Measurements from ENCODE around the gene DSCAM. TPM values are rescaled to one million over a fixed set of nuclear protein-coding genes. Genes with fewer than 3 reads are reported as not detected.

Gene DSCAM
- total and polyA plus RNA-seq, 10 of the 15 experiments (the other 5 are each of a cell fraction or from before 2014, with no cell fraction given), result not detected

GRCh38 chr21:40053007-40053406, 794.0 kb downstream of the DSCAM start:
- Histone ChIP-seq H3K4me1 (ENCODE audit: control insufficient read depth, insufficient read depth, low read length) (no peaks in the 10 kb centered on the region), H3K4me2 (ENCODE audit: control insufficient read depth, insufficient read depth) (no peak overlapping the region), H3K79me2 (ENCODE audit: control insufficient read depth, insufficient read depth, low read length) (no peaks in the 10 kb centered on the region), H3K9ac (ENCODE audit: control insufficient read depth, insufficient read depth, low read length) (no peak overlapping the region), H3K27ac (ENCODE audit: control insufficient read depth, insufficient read depth) (no peak overlapping the region), H2AFZ (ENCODE audit: control insufficient read depth, low read depth, low read length) (no peak overlapping the region), H3K36me3 (ENCODE audit: control insufficient read depth in 2 of 2, insufficient read depth in 2 of 2, low read length in 1 of 2) (no peaks in the 10 kb centered on the region), H4K20me1 (ENCODE audit: control insufficient read depth, insufficient read depth) (no peaks in the 10 kb centered on the region), H3K9me3 (replicated peaks; ENCODE audit: control insufficient read depth, insufficient read depth, low read length) (no peaks in the 10 kb centered on the region; the same call in 2 of the 3 replicates), H3K4me3 (no peak overlapping the region), H3K27me3 (replicated peaks in 1 of 2; ENCODE audit: control insufficient read depth in 2 of 2, insufficient read depth in 2 of 2, low read length in 1 of 2) (no peaks in the 10 kb centered on the region)
- POLR2A ChIA-PET, result no interaction called here
- WGBS (ENCODE audit: insufficient coverage, insufficient replicate concordance, low lambda C conversion rate, missing lambda C conversion rate), result 26% methylated on average over 11 of the region's 11 CpGs
- BruUV-seq (replicated peaks), result no TSS peak
- intact Hi-C loops (cut with micrococcal nuclease; ENCODE audit: unreplicated experiment), result no loop called here
- SMC1A ChIA-PET (ENCODE audit: uncharacterized antibody, unreplicated experiment), result no interaction called here
- DNase-seq (ENCODE audit: low read depth, low spot score), result no peak
- in situ Hi-C loops (cut with MboI), result no loop called here
- CTCF ChIA-PET, result no interaction called here
- ATAC-seq, result no peak
- no peak for FAIRE-seq
- RAD21 ChIA-PET (ENCODE audit: unreplicated experiment), result no interaction called here
- TF ChIP-seq E4F1 (IDR thresholded peaks at IDR 0.05; ENCODE audit: borderline replicate concordance, partially characterized antibody) (no peak), BACH1 (IDR thresholded peaks at IDR 0.05; ENCODE audit: borderline replicate concordance) (no peak), NFIC (IDR thresholded peaks at IDR 0.05; ENCODE audit: low read depth, low read length) (no peak), IKZF2 (IDR thresholded peaks at IDR 0.05) (no peak), ZZZ3 (IDR thresholded peaks at IDR 0.05; ENCODE audit: control insufficient read depth, insufficient read length, low read depth) (no peak), WRNIP1 (IDR thresholded peaks at IDR 0.05; ENCODE audit: borderline replicate concordance, low read depth, low read length) (no peak), CHD4 (IDR thresholded peaks at IDR 0.05) (no peak), TCF3 (IDR thresholded peaks at IDR 0.05; ENCODE audit: borderline replicate concordance, insufficient read depth, low read depth, low read length) (no peak), CEBPB (IDR thresholded peaks at IDR 0.05; ENCODE audit: borderline replicate concordance in 1 of 2, low read depth in 2 of 2, low read length in 2 of 2) (no peak), KAT2A (conservative IDR thresholded peaks at IDR 0.05; ENCODE audit: control insufficient read depth, low read depth, low read length) (no peak), NBN (IDR thresholded peaks at IDR 0.05) (no peak), JUNB (IDR thresholded peaks at IDR 0.05) (no peak), SMARCA5 (IDR thresholded peaks at IDR 0.05) (no peak), SP1 (IDR thresholded peaks at IDR 0.05; ENCODE audit: low read depth, low read length) (no peak), PML (IDR thresholded peaks at IDR 0.05; ENCODE audit: low read length) (no peak)
- TF ChIP-seq, protein P1, sequence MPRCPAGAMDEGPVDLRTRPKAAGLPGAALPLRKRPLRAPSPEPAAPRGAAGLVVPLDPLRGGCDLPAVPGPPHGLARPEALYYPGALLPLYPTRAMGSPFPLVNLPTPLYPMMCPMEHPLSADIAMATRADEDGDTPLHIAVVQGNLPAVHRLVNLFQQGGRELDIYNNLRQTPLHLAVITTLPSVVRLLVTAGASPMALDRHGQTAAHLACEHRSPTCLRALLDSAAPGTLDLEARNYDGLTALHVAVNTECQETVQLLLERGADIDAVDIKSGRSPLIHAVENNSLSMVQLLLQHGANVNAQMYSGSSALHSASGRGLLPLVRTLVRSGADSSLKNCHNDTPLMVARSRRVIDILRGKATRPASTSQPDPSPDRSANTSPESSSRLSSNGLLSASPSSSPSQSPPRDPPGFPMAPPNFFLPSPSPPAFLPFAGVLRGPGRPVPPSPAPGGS (IDR thresholded peaks at IDR 0.05; ENCODE audit: borderline replicate concordance, insufficient read depth, low read depth, low read length, poor library complexity, severe bottlenecking), result no peak
- TF ChIP-seq, protein P2, sequence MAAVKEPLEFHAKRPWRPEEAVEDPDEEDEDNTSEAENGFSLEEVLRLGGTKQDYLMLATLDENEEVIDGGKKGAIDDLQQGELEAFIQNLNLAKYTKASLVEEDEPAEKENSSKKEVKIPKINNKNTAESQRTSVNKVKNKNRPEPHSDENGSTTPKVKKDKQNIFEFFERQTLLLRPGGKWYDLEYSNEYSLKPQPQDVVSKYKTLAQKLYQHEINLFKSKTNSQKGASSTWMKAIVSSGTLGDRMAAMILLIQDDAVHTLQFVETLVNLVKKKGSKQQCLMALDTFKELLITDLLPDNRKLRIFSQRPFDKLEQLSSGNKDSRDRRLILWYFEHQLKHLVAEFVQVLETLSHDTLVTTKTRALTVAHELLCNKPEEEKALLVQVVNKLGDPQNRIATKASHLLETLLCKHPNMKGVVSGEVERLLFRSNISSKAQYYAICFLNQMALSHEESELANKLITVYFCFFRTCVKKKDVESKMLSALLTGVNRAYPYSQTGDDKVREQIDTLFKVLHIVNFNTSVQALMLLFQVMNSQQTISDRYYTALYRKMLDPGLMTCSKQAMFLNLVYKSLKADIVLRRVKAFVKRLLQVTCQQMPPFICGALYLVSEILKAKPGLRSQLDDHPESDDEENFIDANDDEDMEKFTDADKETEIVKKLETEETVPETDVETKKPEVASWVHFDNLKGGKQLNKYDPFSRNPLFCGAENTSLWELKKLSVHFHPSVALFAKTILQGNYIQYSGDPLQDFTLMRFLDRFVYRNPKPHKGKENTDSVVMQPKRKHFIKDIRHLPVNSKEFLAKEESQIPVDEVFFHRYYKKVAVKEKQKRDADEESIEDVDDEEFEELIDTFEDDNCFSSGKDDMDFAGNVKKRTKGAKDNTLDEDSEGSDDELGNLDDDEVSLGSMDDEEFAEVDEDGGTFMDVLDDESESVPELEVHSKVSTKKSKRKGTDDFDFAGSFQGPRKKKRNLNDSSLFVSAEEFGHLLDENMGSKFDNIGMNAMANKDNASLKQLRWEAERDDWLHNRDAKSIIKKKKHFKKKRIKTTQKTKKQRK (IDR thresholded peaks at IDR 0.05; ENCODE audit: low read depth, low read length), result no peak

All from GM12878 (cell line).